ENCODE measurements around the gene SKOR2. TPM values are rescaled to one million over a fixed set of nuclear protein-coding genes. Genes with fewer than 3 reads are reported as not detected.

The SKOR2 gene
- total and polyA plus RNA-seq, 9 of the 15 experiments (the other 6 are each of a cell fraction or from before 2014, with no cell fraction given): not detected

DNA sequence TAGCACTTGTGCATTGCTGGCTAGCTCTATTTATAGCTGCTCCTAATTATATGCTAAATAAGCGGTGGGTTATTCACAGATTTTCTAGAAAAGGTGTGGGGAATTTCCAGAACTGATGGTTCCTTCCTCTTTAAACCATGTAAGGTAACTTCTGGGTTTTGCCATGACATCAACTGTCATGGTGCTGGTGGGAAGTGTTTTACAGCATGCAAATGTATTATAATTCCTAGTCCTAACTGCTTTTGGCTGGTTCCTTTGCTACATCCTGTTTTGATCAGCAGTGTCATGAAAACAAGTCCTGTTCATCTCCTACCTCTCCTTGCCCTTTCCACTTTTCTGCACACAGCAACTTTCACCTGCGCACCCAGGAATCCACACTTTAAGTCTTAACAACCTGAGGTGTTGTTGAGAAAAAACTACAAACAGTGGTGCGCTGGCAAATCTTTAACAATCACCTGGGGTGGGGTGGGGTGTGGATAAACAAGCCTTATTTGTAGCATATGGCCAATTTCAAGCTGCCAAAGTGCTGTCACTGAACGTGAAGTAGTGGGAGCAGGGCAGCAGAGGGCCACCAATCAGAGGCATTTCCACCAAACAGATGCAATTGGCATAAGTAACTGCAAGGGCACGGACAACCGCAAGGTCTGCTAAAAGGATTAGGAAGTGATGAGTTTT, 33.4 kb upstream of the SKOR2 start (continued):
- TF ChIP-seq, protein P1, sequence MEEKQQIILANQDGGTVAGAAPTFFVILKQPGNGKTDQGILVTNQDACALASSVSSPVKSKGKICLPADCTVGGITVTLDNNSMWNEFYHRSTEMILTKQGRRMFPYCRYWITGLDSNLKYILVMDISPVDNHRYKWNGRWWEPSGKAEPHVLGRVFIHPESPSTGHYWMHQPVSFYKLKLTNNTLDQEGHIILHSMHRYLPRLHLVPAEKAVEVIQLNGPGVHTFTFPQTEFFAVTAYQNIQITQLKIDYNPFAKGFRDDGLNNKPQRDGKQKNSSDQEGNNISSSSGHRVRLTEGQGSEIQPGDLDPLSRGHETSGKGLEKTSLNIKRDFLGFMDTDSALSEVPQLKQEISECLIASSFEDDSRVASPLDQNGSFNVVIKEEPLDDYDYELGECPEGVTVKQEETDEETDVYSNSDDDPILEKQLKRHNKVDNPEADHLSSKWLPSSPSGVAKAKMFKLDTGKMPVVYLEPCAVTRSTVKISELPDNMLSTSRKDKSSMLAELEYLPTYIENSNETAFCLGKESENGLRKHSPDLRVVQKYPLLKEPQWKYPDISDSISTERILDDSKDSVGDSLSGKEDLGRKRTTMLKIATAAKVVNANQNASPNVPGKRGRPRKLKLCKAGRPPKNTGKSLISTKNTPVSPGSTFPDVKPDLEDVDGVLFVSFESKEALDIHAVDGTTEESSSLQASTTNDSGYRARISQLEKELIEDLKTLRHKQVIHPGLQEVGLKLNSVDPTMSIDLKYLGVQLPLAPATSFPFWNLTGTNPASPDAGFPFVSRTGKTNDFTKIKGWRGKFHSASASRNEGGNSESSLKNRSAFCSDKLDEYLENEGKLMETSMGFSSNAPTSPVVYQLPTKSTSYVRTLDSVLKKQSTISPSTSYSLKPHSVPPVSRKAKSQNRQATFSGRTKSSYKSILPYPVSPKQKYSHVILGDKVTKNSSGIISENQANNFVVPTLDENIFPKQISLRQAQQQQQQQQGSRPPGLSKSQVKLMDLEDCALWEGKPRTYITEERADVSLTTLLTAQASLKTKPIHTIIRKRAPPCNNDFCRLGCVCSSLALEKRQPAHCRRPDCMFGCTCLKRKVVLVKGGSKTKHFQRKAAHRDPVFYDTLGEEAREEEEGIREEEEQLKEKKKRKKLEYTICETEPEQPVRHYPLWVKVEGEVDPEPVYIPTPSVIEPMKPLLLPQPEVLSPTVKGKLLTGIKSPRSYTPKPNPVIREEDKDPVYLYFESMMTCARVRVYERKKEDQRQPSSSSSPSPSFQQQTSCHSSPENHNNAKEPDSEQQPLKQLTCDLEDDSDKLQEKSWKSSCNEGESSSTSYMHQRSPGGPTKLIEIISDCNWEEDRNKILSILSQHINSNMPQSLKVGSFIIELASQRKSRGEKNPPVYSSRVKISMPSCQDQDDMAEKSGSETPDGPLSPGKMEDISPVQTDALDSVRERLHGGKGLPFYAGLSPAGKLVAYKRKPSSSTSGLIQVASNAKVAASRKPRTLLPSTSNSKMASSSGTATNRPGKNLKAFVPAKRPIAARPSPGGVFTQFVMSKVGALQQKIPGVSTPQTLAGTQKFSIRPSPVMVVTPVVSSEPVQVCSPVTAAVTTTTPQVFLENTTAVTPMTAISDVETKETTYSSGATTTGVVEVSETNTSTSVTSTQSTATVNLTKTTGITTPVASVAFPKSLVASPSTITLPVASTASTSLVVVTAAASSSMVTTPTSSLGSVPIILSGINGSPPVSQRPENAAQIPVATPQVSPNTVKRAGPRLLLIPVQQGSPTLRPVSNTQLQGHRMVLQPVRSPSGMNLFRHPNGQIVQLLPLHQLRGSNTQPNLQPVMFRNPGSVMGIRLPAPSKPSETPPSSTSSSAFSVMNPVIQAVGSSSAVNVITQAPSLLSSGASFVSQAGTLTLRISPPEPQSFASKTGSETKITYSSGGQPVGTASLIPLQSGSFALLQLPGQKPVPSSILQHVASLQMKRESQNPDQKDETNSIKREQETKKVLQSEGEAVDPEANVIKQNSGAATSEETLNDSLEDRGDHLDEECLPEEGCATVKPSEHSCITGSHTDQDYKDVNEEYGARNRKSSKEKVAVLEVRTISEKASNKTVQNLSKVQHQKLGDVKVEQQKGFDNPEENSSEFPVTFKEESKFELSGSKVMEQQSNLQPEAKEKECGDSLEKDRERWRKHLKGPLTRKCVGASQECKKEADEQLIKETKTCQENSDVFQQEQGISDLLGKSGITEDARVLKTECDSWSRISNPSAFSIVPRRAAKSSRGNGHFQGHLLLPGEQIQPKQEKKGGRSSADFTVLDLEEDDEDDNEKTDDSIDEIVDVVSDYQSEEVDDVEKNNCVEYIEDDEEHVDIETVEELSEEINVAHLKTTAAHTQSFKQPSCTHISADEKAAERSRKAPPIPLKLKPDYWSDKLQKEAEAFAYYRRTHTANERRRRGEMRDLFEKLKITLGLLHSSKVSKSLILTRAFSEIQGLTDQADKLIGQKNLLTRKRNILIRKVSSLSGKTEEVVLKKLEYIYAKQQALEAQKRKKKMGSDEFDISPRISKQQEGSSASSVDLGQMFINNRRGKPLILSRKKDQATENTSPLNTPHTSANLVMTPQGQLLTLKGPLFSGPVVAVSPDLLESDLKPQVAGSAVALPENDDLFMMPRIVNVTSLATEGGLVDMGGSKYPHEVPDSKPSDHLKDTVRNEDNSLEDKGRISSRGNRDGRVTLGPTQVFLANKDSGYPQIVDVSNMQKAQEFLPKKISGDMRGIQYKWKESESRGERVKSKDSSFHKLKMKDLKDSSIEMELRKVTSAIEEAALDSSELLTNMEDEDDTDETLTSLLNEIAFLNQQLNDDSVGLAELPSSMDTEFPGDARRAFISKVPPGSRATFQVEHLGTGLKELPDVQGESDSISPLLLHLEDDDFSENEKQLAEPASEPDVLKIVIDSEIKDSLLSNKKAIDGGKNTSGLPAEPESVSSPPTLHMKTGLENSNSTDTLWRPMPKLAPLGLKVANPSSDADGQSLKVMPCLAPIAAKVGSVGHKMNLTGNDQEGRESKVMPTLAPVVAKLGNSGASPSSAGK (IDR thresholded peaks at IDR 0.05): no peak
- TF ChIP-seq HDAC8 (tag; IDR thresholded peaks at IDR 0.05): no peak
